HEK293 (cell line): ENCODE measurements around the gene FADD.
A peak's percentile ranks its signal among the peaks of the same experiment; 100 is the strongest.

Experiments
- ATF2 ChIP-seq: fragments of 450-650 bp; formaldehyde crosslinking; IDR thresholded peaks from 2 replicates; pipeline ENCODE4 v1.5.1; 2016; ENCODE audit warnings: missing biosample characterization, missing genetic modification characterization, low read depth
- BCL11A ChIP-seq: fragments of 450-650 bp; formaldehyde crosslinking; IDR thresholded peaks from 2 replicates; pipeline ENCODE4 v1.5.1; 2016; ENCODE audit warnings: low read depth, missing biosample characterization, missing genetic modification characterization
- INSM2 ChIP-seq: fragments of 450-650 bp; formaldehyde crosslinking; IDR thresholded peaks from 2 replicates; pipeline ENCODE4 v1.5.1; 2016; ENCODE audit warnings: missing biosample characterization, missing genetic modification characterization
- KLF8 ChIP-seq: fragments of 450-650 bp; formaldehyde crosslinking; IDR thresholded peaks from 2 replicates; pipeline ENCODE4 v1.5.1; 2016; ENCODE audit warnings: missing biosample characterization, missing genetic modification characterization
- KLF9 ChIP-seq: fragments of 450-650 bp; formaldehyde crosslinking; IDR thresholded peaks from 2 replicates; pipeline ENCODE4 v1.5.1; 2016; ENCODE audit warnings: missing biosample characterization, missing genetic modification characterization, low read depth
- MEIS1 ChIP-seq: sonication (generic); formaldehyde crosslinking; IDR thresholded peaks from 2 replicates; pipeline ENCODE4 v1.8.1; 2022; ENCODE audit warnings: missing genetic modification reagents, mild to moderate bottlenecking, borderline replicate concordance
- MYNN ChIP-seq: fragments of 450-650 bp; formaldehyde crosslinking; IDR thresholded peaks from 2 replicates; pipeline ENCODE4 v1.5.1; 2016; ENCODE audit warnings: missing biosample characterization, missing genetic modification characterization, borderline replicate concordance
- PRDM1 ChIP-seq: fragments of 450-650 bp; formaldehyde crosslinking; IDR thresholded peaks from 2 replicates; pipeline ENCODE4; 2016; ENCODE audit warnings: missing biosample characterization, missing genetic modification characterization
- PRDM2 ChIP-seq: fragments of 450-650 bp; formaldehyde crosslinking; IDR thresholded peaks from 2 replicates; pipeline ENCODE4 v1.5.1; 2016; ENCODE audit warnings: missing biosample characterization, missing genetic modification characterization, borderline replicate concordance
- ZBTB17 ChIP-seq: fragments of 450-650 bp; formaldehyde crosslinking; IDR thresholded peaks from 2 replicates; pipeline ENCODE4 v1.5.1; 2016; ENCODE audit warnings: missing biosample characterization, missing genetic modification characterization
- ZBTB20 ChIP-seq: fragments of 450-650 bp; formaldehyde crosslinking; IDR thresholded peaks from 2 replicates; pipeline ENCODE4 v1.5.1; 2016; ENCODE audit warnings: missing biosample characterization, missing genetic modification characterization
- ZBTB48 ChIP-seq: fragments of 450-650 bp; formaldehyde crosslinking; IDR thresholded peaks from 2 replicates; pipeline ENCODE4 v1.5.1; 2016; ENCODE audit warnings: missing biosample characterization, missing genetic modification characterization
- ZEB2 ChIP-seq: fragments of 450-650 bp; formaldehyde crosslinking; IDR thresholded peaks from 2 replicates; pipeline ENCODE4 v1.5.1; 2016; ENCODE audit warnings: missing biosample characterization, missing genetic modification characterization
- ZFP41 ChIP-seq: fragments of 450-650 bp; formaldehyde crosslinking; IDR thresholded peaks from 2 replicates; pipeline ENCODE4 v1.5.1; 2016; ENCODE audit warnings: missing biosample characterization, missing genetic modification characterization, borderline replicate concordance
- ZNF140 ChIP-seq: fragments of 450-650 bp; formaldehyde crosslinking; IDR thresholded peaks from 2 replicates; pipeline ENCODE4 v1.5.1; 2016; ENCODE audit warnings: missing biosample characterization, missing genetic modification characterization
- ZNF155 ChIP-seq: fragments of 450-650 bp; formaldehyde crosslinking; IDR thresholded peaks from 2 replicates; pipeline ENCODE4 v1.5.1; 2016; ENCODE audit warnings: missing biosample characterization, missing genetic modification characterization
- ZNF24 ChIP-seq: fragments of 450-650 bp; formaldehyde crosslinking; IDR thresholded peaks from 2 replicates; pipeline ENCODE4 v1.5.1; 2016; ENCODE audit warnings: missing biosample characterization, missing genetic modification characterization
- ZNF248 ChIP-seq: fragments of 450-650 bp; formaldehyde crosslinking; IDR thresholded peaks from 2 replicates; pipeline ENCODE4 v1.5.1; 2017; ENCODE audit warnings: missing biosample characterization, missing genetic modification characterization
- ZNF335 ChIP-seq: fragments of 450-650 bp; formaldehyde crosslinking; conservative IDR thresholded peaks from 2 replicates; pipeline ENCODE4 v1.5.1; 2016; ENCODE audit warnings: missing biosample characterization, missing genetic modification characterization
- ZNF354C ChIP-seq: fragments of 450-650 bp; formaldehyde crosslinking; IDR thresholded peaks from 2 replicates; pipeline ENCODE4 v1.5.1; 2016; ENCODE audit warnings: missing biosample characterization, missing genetic modification characterization, low read depth, borderline replicate concordance
- ZNF362 ChIP-seq: fragments of 450-650 bp; formaldehyde crosslinking; IDR thresholded peaks from 2 replicates; pipeline ENCODE4 v1.5.1; 2016; ENCODE audit warnings: missing biosample characterization, missing genetic modification characterization
- ZNF48 ChIP-seq: fragments of 450-650 bp; formaldehyde crosslinking; IDR thresholded peaks from 2 replicates; pipeline ENCODE4 v1.5.1; 2016; ENCODE audit warnings: missing biosample characterization, missing genetic modification characterization
- ZNF544 ChIP-seq: fragments of 450-650 bp; formaldehyde crosslinking; IDR thresholded peaks from 2 replicates; pipeline ENCODE4 v1.5.0; 2017; ENCODE audit warnings: missing biosample characterization, missing genetic modification characterization
- ZNF639 ChIP-seq: fragments of 450-650 bp; formaldehyde crosslinking; IDR thresholded peaks from 2 replicates; pipeline ENCODE4 v1.5.1; 2016; ENCODE audit warnings: missing biosample characterization, missing genetic modification characterization
- ZNF654 ChIP-seq: fragments of 450-650 bp; formaldehyde crosslinking; IDR thresholded peaks from 2 replicates; pipeline ENCODE4 v1.5.1; 2016; ENCODE audit warnings: low read depth, missing biosample characterization, missing genetic modification characterization
- ZNF677 ChIP-seq: fragments of 450-650 bp; IDR thresholded peaks from 2 replicates; pipeline ENCODE4 v1.5.0; 2018; ENCODE audit warnings: missing biosample characterization, mild to moderate bottlenecking, missing genetic modification characterization, moderate library complexity
- ZNF701 ChIP-seq: fragments of 450-650 bp; formaldehyde crosslinking; IDR thresholded peaks from 2 replicates; pipeline ENCODE4 v1.5.1; 2016; ENCODE audit warnings: missing biosample characterization, missing genetic modification characterization
- ZNF776 ChIP-seq: fragments of 450-650 bp; formaldehyde crosslinking; IDR thresholded peaks from 2 replicates; pipeline ENCODE4 v1.5.0; 2017; ENCODE audit warnings: missing biosample characterization, missing genetic modification characterization, borderline replicate concordance
- ZNF791 ChIP-seq: fragments of 450-650 bp; formaldehyde crosslinking; IDR thresholded peaks from 2 replicates; pipeline ENCODE4 v1.5.1; 2016; ENCODE audit warnings: missing biosample characterization, missing genetic modification characterization
- ZNF837 ChIP-seq: fragments of 450-650 bp; formaldehyde crosslinking; IDR thresholded peaks from 2 replicates; pipeline ENCODE4 v1.5.1; 2016; ENCODE audit warnings: missing biosample characterization, missing genetic modification characterization

Gene FADD

GRCh38 chr11:70203751-70204465 is 812 bp downstream of the FADD start (continued):
- TF ChIP-seq ZNF639 (tag by site-specific recombination) = 0 out of 2 replicates have a peak, but pooled peaks have one; percentile 34
- no peak for TF ChIP-seq ZNF48 (tag by site-specific recombination)
- TF ChIP-seq MEIS1 = no peak
- peak; percentile 35; the same call in 1 of the 2 replicates for TF ChIP-seq KLF8 (tag by site-specific recombination)
- TF ChIP-seq ZBTB20 (tag by site-specific recombination) = no peak
- no peak for TF ChIP-seq ZNF654 (tag by site-specific recombination)
- TF ChIP-seq ZNF248 (tag by site-specific recombination) = no peak
- TF ChIP-seq INSM2 = no peak
- TF ChIP-seq ZEB2 = 0 out of 2 replicates have a peak, but pooled peaks have one; percentile 27
- no peak for TF ChIP-seq ZNF544 (tag by site-specific recombination)
- TF ChIP-seq ZFP41 (tag by site-specific recombination) = no peak
- TF ChIP-seq PRDM2 (tag by site-specific recombination) = no peak
- TF ChIP-seq ATF2 = no peak
- TF ChIP-seq ZNF354C (tag by site-specific recombination) = no peak
- TF ChIP-seq ZBTB17 (tag by site-specific recombination) = no peak; the same call in 1 of the 2 replicates
- no peak for TF ChIP-seq ZNF677 (tag by site-specific recombination)
- no peak for TF ChIP-seq ZNF837
- TF ChIP-seq KLF9 (tag by site-specific recombination) = 0 out of 2 replicates have a peak, but pooled peaks have one; percentile 13
- no peak for TF ChIP-seq ZNF335 (tag by site-specific recombination)
- TF ChIP-seq PRDM1 = no peak
- TF ChIP-seq ZNF701 (tag by site-specific recombination) = no peak
- no peak for TF ChIP-seq ZNF362 (tag by site-specific recombination)
- no peak for TF ChIP-seq ZNF791 (tag by site-specific recombination)
- no peak for TF ChIP-seq ZNF140 (tag by site-specific recombination)
- no peak for TF ChIP-seq ZBTB48 (tag by site-specific recombination)
- no peak for TF ChIP-seq MYNN (tag by site-specific recombination)
- no peak for TF ChIP-seq ZNF24
- TF ChIP-seq ZNF155 (tag by site-specific recombination) = no peak
- TF ChIP-seq BCL11A = no peak
- no peak for TF ChIP-seq ZNF776
